GM18502 (cell line): ENCODE data around the gene CYP27B1.
A peak's percentile ranks its signal among the peaks of the same experiment; 100 is the strongest.

ENCODE experiments used
- ATAC-seq: cut with Tn5 transposase; IDR thresholded peaks from one replicate; pipeline ENCODE4 v1.9.1; 2021; ENCODE audit warnings: mild to moderate bottlenecking; ENCODE audit not compliant: unreplicated experiment, poor library complexity

CYP27B1 gene

DNA sequence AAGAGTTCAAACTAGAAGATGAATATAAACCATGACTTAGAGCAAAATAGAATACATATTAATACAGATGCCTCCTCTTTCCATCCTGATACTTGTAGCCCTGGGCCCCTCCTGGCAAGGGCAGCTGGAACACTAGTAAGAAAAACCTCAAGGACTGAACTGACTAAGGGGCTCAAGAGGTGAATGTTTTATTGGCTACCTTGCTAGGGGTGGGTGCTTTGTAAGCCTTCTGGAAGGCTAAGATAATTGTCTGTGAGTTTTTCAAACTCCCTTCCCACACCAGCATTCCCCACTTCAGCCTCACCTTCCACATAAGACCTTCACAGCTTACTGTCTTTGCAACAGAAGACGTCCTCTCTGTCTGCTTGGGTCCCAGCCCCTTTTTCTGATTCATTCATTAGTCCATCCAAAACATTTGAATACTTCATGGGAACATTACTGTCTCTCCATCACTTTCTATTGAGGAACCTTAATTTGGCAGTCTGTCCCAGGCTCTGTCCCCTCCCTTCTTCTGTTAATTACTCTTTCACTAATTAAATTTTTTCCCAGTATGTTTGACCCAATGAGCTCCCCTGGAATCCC, 13.0 kb downstream of the CYP27B1 start:
- no peak for ATAC-seq

DNA sequence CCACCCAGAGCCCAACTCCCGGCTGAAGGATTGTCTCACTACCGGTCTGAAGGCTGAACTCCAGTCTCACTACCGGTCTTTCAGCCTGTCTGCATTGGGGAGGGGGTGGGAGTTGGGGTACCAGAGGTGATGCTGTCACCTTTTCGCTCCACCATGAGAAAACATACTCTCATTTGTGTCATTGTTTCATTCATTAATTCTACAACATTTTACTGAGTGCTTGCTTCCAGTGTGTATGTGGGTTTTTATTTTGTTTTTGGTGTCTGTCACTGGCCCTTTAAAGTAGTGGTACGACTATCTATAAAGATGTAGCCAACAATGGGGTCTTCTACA, 14.2 kb downstream of the CYP27B1 start:
- no peak for ATAC-seq

DNA sequence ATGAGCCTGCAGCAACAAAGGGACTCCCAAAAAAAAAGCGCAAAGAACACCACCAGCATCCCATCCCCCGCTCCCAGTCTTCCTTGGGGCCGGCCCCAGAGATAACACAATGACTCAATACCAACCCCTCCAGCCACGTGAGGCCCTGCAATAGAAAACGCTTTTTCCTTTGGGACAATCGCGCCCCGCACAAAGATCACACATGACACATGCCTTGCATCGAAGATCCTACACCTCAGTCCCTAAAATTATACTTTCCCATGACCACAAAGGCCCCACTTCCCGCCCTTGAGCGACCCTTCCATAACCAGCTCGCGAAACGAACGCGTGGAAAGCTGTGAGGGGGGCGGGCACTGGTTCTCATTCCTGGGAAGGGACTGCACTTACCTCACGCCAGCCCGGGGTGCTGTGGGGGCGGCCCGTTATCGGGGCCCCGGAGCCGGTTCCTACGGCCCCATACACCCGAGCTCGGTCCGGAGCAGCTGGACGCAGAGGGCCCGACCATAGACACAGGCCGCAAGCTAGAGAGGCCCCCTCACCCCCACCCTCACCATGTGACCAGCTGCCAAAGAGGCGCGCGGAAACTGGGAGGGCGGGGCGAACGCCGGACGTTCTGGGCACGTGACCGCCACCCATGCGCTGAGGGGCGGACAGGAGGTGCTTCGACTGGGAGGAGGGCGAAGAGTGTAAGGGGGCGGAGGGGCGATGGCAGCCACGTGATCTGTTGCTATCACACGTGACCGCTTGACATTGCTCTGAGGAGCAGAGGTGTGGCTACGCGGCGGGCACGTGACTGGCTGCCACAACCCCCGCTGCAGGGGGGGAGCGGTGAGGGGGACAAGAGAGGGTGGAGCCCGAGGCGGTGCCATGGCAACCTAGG, 14.8 kb downstream of the CYP27B1 start, which contains the start of gene CDK4:
Gene CDK4, minus strand, starts transcription at position 523 of the 880 bp plus-strand sequence. CDS start 593 bp downstream, outside the sequence.
- peak; percentile 67 for ATAC-seq

DNA sequence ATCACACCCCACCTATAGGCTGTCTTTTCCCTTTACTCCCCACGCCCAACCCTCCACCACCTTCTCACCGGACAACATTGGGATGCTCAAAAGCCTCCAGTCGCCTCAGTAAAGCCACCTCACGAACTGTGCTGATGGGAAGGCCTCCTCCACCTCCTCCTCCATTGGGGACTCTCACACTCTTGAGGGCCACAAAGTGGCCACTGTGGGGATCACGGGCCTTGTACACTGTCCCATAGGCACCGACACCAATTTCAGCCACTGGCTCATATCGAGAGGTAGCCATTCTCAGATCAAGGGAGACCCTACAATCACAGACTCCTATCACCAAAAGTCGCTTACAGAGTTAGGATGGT, 15.5 kb downstream of the CYP27B1 start:
- no peak for ATAC-seq

DNA sequence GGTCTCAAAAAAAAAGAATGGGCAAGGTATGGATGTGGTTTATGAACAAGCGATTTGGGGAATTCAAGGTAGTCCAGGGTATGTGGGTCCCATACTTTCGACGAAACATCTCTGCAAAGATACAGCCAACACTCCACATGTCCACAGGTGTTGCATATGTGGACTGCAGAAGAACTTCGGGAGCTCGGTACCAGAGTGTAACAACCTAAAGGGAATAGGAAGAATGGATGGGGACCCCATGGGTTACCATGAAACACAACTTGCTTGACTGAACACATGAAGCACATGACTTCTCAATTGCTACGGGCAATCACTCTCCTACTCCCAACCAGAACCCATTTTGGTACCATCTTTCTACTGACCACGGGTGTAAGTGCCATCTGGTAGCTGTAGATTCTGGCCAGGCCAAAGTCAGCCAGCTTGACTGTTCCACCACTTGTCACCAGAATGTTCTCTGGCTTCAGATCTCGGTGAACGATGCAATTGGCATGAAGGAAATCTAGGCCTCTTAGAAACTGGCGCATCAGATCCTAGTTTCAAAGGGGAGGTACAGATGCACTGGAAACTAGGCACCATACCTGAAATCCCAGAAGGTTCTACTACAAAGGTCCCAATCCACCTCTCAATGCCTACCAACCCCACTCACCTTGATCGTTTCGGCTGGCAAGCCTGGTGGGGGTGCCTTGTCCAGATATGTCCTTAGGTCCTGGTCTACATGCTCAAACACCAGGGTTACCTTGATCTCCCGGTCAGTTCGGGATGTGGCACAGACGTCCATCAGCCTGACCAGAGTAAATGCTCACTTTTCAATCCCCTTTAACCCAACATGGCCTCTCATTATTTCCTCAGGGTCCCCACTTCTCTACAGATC, 16.1 kb downstream of the CYP27B1 start:
- no peak for ATAC-seq

DNA sequence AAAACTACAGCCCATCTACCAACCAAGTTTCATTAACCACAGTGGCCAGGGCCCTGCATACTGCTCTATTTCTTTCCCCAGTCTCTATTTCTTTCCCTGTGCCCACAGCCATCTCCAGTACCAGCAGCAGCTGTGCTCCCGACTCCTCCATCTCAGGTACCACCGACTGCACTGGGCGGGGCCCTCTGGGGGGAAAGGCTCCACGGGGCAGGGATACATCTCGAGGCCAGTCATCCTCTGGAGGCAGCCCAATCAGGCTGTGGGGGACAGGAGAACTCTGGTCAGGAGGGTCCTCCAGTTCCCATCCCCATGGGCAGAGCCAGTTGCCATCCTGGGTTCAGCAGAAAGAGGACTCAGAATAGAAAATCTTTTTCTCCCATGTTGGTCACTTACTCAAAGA, 17.8 kb downstream of the CYP27B1 start:
- ATAC-seq: no peak

DNA sequence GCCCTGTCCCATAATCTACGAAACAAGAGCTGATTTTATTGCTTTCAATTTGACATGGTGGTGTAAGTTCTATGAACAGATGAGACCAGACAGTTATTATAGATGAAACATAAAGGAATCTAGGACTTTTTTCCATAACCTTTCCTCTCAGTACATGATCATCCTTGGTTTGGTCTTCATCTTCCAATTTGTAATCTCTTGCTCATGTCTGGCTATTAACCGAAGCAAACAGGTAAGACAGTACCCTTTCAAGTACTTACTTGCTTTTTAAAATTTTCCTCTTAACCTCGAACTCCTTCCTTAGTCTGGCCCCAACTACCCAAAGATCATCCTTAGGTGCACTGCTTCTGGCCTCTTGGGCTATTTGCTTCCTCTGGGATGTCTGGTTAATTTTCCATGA, 20.9 kb downstream of the CYP27B1 start:
- no peak for ATAC-seq

DNA sequence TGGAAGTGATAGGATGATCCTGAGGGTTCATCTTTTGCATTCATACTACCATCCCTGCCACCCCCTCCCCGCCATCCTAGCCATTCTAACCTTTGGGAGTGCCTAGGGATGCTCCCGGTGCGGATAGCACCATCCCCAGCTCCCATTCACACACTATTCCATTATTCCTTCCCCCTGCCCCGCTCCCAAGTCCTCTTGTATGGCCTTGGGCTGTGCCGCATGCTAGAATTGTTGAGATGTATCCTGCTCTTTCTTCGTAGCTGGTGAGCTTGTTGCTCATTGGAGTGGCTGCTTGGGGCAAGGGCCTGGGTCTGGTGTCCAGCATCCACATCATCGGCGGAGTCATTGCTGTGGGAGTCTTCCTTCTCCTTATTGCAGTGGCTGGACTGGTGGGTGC, 21.4 kb downstream of the CYP27B1 start:
- no peak for ATAC-seq

DNA sequence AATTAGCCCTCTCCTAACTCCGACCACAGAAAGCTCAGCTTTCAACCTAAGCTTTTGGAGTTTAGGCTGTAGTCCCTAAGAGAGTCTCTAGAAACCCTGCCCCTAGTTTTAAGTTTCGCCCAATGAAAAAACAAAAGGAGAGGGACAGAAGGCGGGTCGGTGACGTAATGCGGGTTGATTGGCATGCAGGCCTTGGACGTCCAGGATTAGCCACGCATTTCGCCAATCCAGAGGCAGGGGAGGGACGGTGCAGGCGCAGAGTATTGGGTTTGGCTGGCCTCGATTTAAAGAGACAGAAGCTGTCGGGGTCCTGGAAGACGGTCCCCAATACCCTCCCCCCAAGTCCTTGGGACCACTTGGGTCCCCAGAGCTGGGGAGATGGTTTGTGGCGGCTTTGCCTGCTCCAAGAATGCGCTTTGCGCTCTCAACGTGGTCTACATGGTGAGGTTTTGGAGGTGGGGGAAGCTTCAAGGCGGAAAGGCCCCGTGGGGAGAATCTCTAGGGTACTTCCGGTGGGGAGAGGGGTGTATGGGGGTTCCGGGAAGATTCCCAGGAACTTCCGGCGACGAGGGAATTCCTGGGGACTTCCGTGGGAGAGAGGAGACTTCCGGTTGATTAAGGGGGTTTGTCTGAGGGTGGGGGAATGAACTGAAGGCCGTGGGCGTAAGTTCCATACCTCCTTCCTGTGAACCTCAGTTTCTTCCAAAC, 21.9 kb downstream of the CYP27B1 start, which contains the start of gene TSPAN31:
Gene TSPAN31, plus strand, starts transcription at position 263 of the 708 bp plus-strand sequence. Its CDS starts 116 bp downstream, at position 379.
- ATAC-seq: peak; percentile 79

DNA sequence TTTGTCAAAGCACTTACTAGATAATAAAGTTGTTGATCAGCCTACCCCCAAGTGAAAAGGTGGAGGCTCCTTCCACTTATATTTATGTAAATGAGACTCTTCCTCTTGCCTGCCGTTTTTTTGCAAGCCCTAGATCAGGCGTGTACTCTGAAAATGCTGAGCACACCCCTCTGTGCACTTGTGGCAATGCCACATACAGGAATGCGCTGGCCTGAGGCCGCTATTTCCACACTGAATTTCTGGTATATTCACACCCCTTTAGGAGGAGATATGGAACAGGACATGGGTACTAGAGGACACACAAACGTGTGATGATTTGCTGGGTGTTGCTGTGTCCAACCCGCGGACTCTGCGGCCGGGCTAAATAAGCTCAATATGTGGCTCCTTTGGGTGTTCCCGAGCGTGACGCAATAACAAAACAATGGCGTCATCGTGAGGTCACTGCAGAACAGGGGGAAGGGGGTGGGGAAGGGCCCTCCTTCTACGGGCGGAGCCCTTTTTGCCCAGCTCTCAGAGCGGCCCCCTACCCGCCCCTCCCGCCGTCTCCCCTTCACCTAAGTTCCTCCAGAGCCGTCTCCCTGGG, 22.6 kb downstream of the CYP27B1 start:
- ATAC-seq: peak; percentile 42

DNA sequence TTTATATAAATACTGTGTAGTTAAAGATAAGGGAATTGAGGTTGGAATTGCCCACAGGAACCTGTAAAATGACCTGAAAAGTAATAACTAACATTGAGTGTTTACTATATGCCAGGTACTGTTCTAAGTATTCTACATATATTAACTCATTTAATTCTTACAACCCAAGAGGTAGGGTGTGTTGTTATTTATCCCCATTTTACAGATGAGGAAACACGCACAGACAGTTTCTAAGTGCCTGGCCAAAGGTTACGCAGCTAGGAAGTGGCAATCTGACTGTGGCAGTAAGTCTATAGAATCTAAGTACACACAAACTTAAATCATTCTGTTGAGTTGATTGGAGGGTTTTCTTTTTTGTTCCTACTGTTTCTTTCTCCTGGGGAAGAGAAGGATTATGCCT, 23.1 kb downstream of the CYP27B1 start:
- no peak for ATAC-seq

DNA sequence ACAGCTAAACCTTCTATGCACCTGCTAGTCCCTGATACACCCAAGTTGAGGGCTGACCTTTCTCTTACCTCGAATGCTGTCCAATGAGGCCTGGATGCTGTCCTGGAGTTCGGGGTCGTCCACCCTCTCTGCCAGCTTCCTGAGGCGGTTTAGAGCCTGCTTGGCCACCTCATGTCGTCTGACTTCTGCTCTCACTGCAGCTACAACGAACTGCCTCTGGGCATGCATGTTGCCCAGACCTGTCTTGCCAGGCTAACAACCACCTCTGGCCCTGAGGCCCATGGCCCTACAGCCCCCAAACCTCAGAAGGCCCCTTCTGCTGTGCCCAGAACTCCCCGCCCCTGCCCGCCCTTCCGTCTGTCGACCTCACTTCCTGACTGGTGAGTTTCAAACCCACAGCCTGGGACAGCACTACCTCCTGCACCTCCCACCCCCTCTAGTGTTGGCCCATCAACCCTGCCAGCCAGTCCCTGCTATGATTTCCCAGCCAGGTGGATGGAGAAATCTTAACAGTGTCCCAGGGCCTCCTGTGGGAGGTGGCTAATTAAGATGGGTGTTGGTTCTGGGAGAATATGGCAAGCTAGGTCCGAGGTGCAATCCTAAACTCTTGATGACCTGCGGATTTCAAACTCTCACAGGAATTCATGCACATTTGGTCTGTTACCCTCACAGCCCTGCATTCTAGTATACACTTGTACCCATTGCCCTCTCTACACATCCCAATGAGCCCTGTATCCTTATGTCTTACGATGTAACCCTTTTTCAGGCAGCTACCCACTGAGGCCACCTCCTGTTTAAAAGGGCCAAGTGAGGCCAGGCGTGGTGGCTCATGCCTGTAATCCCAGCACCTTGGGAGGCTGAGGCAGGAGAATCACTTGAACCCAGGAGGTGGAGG, 24.8 kb downstream of the CYP27B1 start:
- ATAC-seq: peak; percentile 56

DNA sequence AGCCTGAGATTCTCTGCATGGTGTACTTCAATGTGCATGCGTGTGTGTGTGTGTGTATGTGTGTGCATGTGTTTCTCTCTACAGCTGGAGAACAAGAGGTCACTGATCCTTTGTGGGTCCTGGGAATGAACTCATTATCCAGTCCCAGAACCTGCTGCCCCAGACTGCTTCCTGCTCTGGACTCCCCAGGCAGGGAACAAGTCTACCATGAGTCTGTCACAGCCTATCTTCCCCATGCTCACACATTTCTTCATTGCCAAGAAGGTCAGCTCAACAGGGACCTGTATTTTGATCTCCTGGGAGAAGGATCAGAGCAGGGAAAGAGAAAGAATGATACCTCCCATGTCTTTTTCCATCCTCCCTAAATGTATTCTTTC, 25.5 kb downstream of the CYP27B1 start:
- ATAC-seq: no peak

DNA sequence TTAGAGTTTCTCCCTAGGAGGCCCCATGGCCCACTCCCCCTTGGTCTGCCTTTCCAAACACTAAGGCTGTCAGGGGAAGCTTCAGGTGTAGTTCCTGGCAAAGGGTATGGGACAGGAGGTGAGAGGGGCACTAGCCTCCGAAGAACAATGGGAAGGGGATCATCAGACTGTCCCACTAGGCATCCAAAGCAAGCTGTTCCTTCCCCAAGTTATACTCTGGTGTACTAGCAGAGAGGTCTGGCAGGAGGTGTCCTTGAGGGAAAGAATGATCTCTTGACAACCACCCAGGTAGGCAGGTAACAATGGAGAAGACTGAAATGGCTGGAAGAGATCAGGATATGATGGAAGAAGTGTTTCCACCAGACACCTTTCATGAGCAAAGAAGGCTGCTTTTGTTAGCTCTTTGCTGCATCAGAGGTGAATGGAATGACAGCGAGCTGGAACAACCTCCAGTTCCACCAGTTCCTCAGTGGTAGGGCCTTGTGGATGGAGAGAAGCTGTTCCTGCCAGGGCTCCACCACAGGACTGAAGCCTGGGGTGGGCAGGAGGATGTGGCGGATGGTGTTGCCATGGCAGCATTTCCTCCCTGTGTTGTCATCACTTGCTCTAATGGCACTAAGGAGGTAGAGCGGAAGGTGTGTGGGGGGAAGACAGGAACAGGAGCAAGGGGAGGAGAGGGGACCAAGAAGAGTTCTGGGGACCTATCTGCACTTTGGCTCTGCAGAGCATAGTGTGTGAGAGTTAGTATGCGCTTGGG, 26.0 kb downstream of the CYP27B1 start:
- peak; percentile 61 for ATAC-seq

DNA sequence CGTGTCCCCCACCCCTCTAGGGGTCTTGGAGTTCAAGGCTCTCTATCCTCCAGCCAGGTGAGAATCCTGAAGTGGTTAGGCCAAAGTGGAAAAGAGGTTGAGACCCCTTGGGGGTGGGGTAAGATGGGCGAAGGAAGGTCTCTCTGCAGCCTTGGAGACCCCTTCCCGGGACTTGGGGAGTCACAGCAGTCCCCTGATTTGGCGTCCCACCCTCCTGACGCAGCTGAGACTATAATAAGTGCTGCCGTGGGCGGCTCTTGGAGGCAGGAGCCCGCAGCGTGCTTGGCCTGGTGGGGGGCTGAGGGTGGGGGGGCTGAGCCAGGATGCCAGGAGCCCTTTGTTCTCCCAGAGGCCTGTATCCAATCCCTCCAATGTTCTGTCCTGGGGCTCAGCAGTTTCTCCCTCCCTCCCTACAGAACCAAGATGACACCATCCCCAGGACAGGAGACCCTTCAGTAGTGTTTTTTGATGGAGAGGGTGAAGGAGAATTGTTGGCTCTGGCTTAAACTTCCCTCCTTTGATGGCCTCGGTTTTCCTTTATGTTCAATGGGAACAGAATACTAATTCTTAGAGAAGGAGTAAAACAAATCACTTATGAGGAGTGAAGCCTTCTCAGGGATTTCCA, 26.9 kb downstream of the CYP27B1 start:
- no peak for ATAC-seq

DNA sequence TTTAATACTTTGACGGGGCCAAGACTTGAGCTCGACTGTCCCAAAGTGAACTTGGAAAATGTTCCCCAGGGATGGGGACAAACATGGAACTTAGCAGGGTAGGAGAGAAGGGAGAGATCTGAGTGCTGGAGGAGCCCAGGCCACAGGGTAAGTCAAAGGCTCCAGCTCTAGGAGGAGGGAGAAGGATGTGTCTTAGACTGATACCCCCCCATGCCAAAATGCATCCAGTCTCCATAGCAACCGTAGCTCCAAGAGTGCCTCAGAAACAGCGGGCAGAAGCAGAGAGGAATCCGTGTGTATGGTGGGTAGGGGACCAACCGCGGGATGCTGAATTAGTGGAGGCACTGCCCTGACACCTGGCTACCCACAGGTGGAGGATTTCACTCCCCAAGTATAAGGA, 27.5 kb downstream of the CYP27B1 start:
- ATAC-seq: no peak

DNA sequence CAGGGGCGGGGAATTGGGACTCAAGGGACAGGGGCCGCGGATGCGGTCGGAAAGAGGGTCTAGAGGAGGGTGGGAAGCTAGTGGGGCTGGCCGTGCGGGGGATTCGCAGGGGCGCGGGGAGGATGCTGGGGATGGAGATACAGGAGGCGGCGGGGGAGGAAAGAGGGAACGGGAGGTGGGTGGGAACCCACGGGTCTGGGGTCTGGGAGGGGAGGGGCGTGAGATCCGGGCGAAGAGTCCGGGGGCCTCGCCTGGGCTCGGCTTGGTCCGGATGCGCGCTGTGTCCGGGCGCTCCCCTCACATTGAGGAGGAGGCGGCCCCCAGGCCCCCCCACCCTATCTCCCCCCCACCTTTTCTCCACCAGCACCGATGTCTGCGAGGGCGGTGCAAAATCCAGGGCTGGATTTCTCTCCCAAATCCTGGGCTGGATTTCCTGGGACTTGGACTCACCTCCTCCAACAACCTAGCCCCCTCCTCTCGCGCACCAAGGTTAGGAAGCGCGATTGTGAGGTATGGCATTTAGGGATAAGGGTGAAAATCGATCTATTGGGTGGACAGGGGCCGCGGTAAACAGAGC, 28.1 kb downstream of the CYP27B1 start, which contains the start of gene AGAP2:
Gene AGAP2, minus strand, starts transcription at position 82 of the 577 bp plus-strand sequence. CDS start 496 bp downstream, outside the sequence.
- ATAC-seq: no peak
